T-helper 17 cell (primary cell): Measurements from ENCODE around the gene TBX4. TPM values are rescaled to one million over a fixed set of nuclear protein-coding genes. Genes with fewer than 3 reads are reported as not detected.
"Not testable (repeated sequence)": the region's sequence is repeated elsewhere in the genome, so short reads cannot be mapped to it uniquely, and the experiment has no call there.

Experiments
- ATAC-seq: fragments of 150-1000 bp; cut with Tn5 transposase; 2 replicates; pipeline ENCODE4 v1.10.0; 2021; ENCODE audit warnings: mild to moderate bottlenecking, moderate library complexity
- DNase-seq, 3 donors: peaks; one replicate each; pipeline versions ENCODE4 v3.0.0 to v3.0.0-alpha.2; 2020 to 2021
- H3K9me3 ChIP-seq: one replicate; pipeline ENCODE4 v1.7.0; 2013; ENCODE audit warnings: low read length, mild to moderate bottlenecking; ENCODE audit not compliant: control insufficient read depth, poor library complexity, severe bottlenecking
- H3K27ac Mint-ChIP-seq: one replicate; pipeline ENCODE4 v1.8.0; 2022; ENCODE audit warnings: mild to moderate bottlenecking, moderate library complexity, mixed read lengths
- H3K27me3 Mint-ChIP-seq: one replicate; pipeline ENCODE4 v1.8.0; 2022; ENCODE audit warnings: mixed read lengths
- H3K36me3 Mint-ChIP-seq: one replicate; pipeline ENCODE4 v1.8.0; 2022; ENCODE audit warnings: low read depth, mixed read lengths
- H3K4me1 Mint-ChIP-seq: one replicate; pipeline ENCODE4 v1.8.0; 2022; ENCODE audit warnings: mild to moderate bottlenecking, mixed read lengths
- H3K4me3 Mint-ChIP-seq: one replicate; pipeline ENCODE4 v1.8.0; 2022; ENCODE audit warnings: mild to moderate bottlenecking, moderate library complexity, mixed read lengths
- total RNA-seq, 4 donors: library from RNA in 2 of 4; stranded (reverse) in 2 of 4; gene quantifications; one replicate each; pipeline ENCODE4 v1.2.3 and lab custom pipeline; 2022 to 2026

Gene TBX4
- total RNA-seq, 2 donors from 2014 or later, result not detected

- no peaks in the 10 kb centered on the region for H3K9me3 ChIP-seq
- Mint-ChIP-seq H3K4me3 (no peak overlapping the region), H3K36me3 (peaks cover 7% of the 10 kb centered on the region), H3K4me1 (peaks cover 8% of the 10 kb centered on the region), H3K27me3 (peaks cover 67% of the 10 kb centered on the region), H3K27ac (no peak overlapping the region)
- DNase-seq (no peak), ATAC-seq (no peak)
These were observed 4.2 kb upstream of the TBX4 start for GRCh38 chr17:61448042-61448441.

GRCh38 chr17:61449140-61449539 is 3.1 kb upstream of the TBX4 start:
- not testable (repeated sequence) for DNase-seq, H3K36me3 Mint-ChIP-seq, H3K4me3 Mint-ChIP-seq, ATAC-seq, H3K9me3 ChIP-seq, H3K27ac Mint-ChIP-seq
- Mint-ChIP-seq H3K27me3 (peaks cover 74% of the 10 kb centered on the region), H3K4me1 (peaks cover 13% of the 10 kb centered on the region)

GRCh38 chr17:61449707-61450640 is 2.2 kb upstream of the TBX4 start:
- Mint-ChIP-seq H3K4me3 (peak overlapping the region; percentile 15), H3K4me1 (peaks cover 17% of the 10 kb centered on the region), H3K27ac (no peak overlapping the region), H3K36me3 (peaks cover 6% of the 10 kb centered on the region), H3K27me3 (peaks cover 74% of the 10 kb centered on the region)
- H3K9me3 ChIP-seq, result no peaks in the 10 kb centered on the region
- DNase-seq (no peak), ATAC-seq (no peak)

- H3K27ac Mint-ChIP-seq, result no peak overlapping the region
- H3K27me3 Mint-ChIP-seq, result peaks cover 78% of the 10 kb centered on the region
- peaks cover 23% of the 10 kb centered on the region for H3K4me1 Mint-ChIP-seq
- H3K4me3 Mint-ChIP-seq, result peak overlapping the region; percentile 69
- ATAC-seq (no peak), DNase-seq (no peak)
- no peaks in the 10 kb centered on the region for H3K9me3 ChIP-seq
- H3K36me3 Mint-ChIP-seq, result peaks cover 8% of the 10 kb centered on the region
These were observed 1.3 kb upstream of the TBX4 start for GRCh38 chr17:61450641-61451537.

- no peaks in the 10 kb centered on the region for H3K9me3 ChIP-seq
- Mint-ChIP-seq H3K4me1 (peaks cover 23% of the 10 kb centered on the region), H3K36me3 (peaks cover 8% of the 10 kb centered on the region), H3K27me3 (peaks cover 77% of the 10 kb centered on the region), H3K27ac (no peak overlapping the region), H3K4me3 (peak overlapping the region; percentile 75)
- DNase-seq, result no peak
- peak; percentile 21 for ATAC-seq
These were observed 503 bp upstream of the TBX4 start for GRCh38 chr17:61451538-61452300.

- no peak overlapping the region for H3K27ac Mint-ChIP-seq
- peaks cover 11% of the 10 kb centered on the region for H3K36me3 Mint-ChIP-seq
- peaks cover 81% of the 10 kb centered on the region for H3K27me3 Mint-ChIP-seq
- DNase-seq (no peak), ATAC-seq (no peak)
- peaks cover 29% of the 10 kb centered on the region for H3K4me1 Mint-ChIP-seq
- no peaks in the 10 kb centered on the region for H3K9me3 ChIP-seq
- peak overlapping the region; percentile 7 for H3K4me3 Mint-ChIP-seq
These were observed 1.6 kb downstream of the TBX4 start for GRCh38 chr17:61453566-61454380.

GRCh38 chr17:61454381-61455323 is 2.4 kb downstream of the TBX4 start:
- Mint-ChIP-seq H3K27me3 (peaks cover 84% of the 10 kb centered on the region), H3K36me3 (peaks cover 16% of the 10 kb centered on the region), H3K27ac (no peak overlapping the region), H3K4me1 (peaks cover 30% of the 10 kb centered on the region), H3K4me3 (peak overlapping the region; percentile 7)
- ATAC-seq, result no peak
- no peak for DNase-seq
- H3K9me3 ChIP-seq, result no peaks in the 10 kb centered on the region

GRCh38 chr17:61455324-61456060 is 3.3 kb downstream of the TBX4 start:
- DNase-seq (no peak), ATAC-seq (no peak)
- H3K4me3 Mint-ChIP-seq, result no peak overlapping the region
- peaks cover 32% of the 10 kb centered on the region for H3K4me1 Mint-ChIP-seq
- H3K27me3 Mint-ChIP-seq, result peaks cover 84% of the 10 kb centered on the region
- H3K9me3 ChIP-seq, result no peaks in the 10 kb centered on the region
- peaks cover 14% of the 10 kb centered on the region for H3K36me3 Mint-ChIP-seq
- H3K27ac Mint-ChIP-seq, result no peak overlapping the region

GRCh38 chr17:61456061-61456681 is 3.9 kb downstream of the TBX4 start:
- no peaks in the 10 kb centered on the region for H3K9me3 ChIP-seq
- DNase-seq (no peak), ATAC-seq (no peak)
- Mint-ChIP-seq H3K4me1 (peaks cover 29% of the 10 kb centered on the region), H3K4me3 (no peak overlapping the region), H3K27me3 (peaks cover 84% of the 10 kb centered on the region), H3K27ac (no peak overlapping the region), H3K36me3 (peaks cover 18% of the 10 kb centered on the region)

GRCh38 chr17:61456688-61457225 is 4.5 kb downstream of the TBX4 start:
- Mint-ChIP-seq H3K27ac (no peak overlapping the region), H3K4me1 (peaks cover 33% of the 10 kb centered on the region), H3K4me3 (peak overlapping the region; percentile 77), H3K27me3 (peaks cover 87% of the 10 kb centered on the region), H3K36me3 (peaks cover 18% of the 10 kb centered on the region)
- no peak for ATAC-seq
- no peaks in the 10 kb centered on the region for H3K9me3 ChIP-seq
- no peak for DNase-seq
